ENCODE data around the gene ADSS1.

ADSS1 gene

GRCh38 chr14:104792945-104793702 lies 69.1 kb downstream of the ADSS1 start:
- no peak for TF ChIP-seq TCF12 (IDR thresholded peaks at IDR 0.05; ENCODE audit: low read depth)
- TF ChIP-seq EGR1 (IDR thresholded peaks at IDR 0.05), result no peak
- TF ChIP-seq TEAD4 (IDR thresholded peaks at IDR 0.05), result no peak
- TF ChIP-seq FOXM1 (IDR thresholded peaks at IDR 0.05; ENCODE audit: borderline replicate concordance, low read depth), result no peak
- TF ChIP-seq RAD21 (IDR thresholded peaks at IDR 0.05; ENCODE audit: low read depth), result no peak
- TF ChIP-seq NFIC (IDR thresholded peaks at IDR 0.05), result no peak
- no peak for TF ChIP-seq TAF1 (IDR thresholded peaks at IDR 0.05; ENCODE audit: low read depth)
- TF ChIP-seq YY1 (IDR thresholded peaks at IDR 0.05; ENCODE audit: low read depth), result no peak
- no peak for TF ChIP-seq REST (IDR thresholded peaks at IDR 0.05; ENCODE audit: low read depth)

- TF ChIP-seq RAD21 (IDR thresholded peaks at IDR 0.05; ENCODE audit: low read depth), result no peak
- no peak for TF ChIP-seq CREB1 (IDR thresholded peaks at IDR 0.05; ENCODE audit: low read depth)
- no peak for TF ChIP-seq YY1 (IDR thresholded peaks at IDR 0.05; ENCODE audit: low read depth)
- TF ChIP-seq TCF12 (IDR thresholded peaks at IDR 0.05; ENCODE audit: low read depth), result no peak
- no peak for TF ChIP-seq ZBTB7A (IDR thresholded peaks at IDR 0.05; ENCODE audit: low read depth)
- no peak for TF ChIP-seq FOXM1 (IDR thresholded peaks at IDR 0.05; ENCODE audit: borderline replicate concordance, low read depth)
- no peak for TF ChIP-seq NFIC (IDR thresholded peaks at IDR 0.05)
- TF ChIP-seq EGR1 (IDR thresholded peaks at IDR 0.05), result no peak
- TF ChIP-seq TEAD4 (IDR thresholded peaks at IDR 0.05), result no peak
- TF ChIP-seq USF1 (IDR thresholded peaks at IDR 0.05), result no peak
- no peak for TF ChIP-seq EP300 (IDR thresholded peaks at IDR 0.05; ENCODE audit: borderline replicate concordance)
- TF ChIP-seq TAF1 (IDR thresholded peaks at IDR 0.05; ENCODE audit: low read depth), result no peak
- no peak for TF ChIP-seq REST (IDR thresholded peaks at IDR 0.05; ENCODE audit: low read depth)
These were observed 69.6 kb downstream of the ADSS1 start for GRCh38 chr14:104793703-104793959.

GRCh38 chr14:104794099-104794498 lies 70.1 kb downstream of the ADSS1 start:
- TF ChIP-seq RAD21 (IDR thresholded peaks at IDR 0.05; ENCODE audit: low read depth) (no peak), TCF12 (IDR thresholded peaks at IDR 0.05; ENCODE audit: low read depth) (no peak), TAF1 (IDR thresholded peaks at IDR 0.05; ENCODE audit: low read depth) (no peak), REST (IDR thresholded peaks at IDR 0.05; ENCODE audit: low read depth) (no peak), MAX (IDR thresholded peaks at IDR 0.05) (no peak), TEAD4 (IDR thresholded peaks at IDR 0.05) (no peak), YY1 (IDR thresholded peaks at IDR 0.05; ENCODE audit: low read depth) (no peak), EGR1 (IDR thresholded peaks at IDR 0.05) (no peak), FOXM1 (IDR thresholded peaks at IDR 0.05; ENCODE audit: borderline replicate concordance, low read depth) (no peak), ZBTB7A (IDR thresholded peaks at IDR 0.05; ENCODE audit: low read depth) (no peak), CEBPB (IDR thresholded peaks at IDR 0.05) (no peak), CREB1 (IDR thresholded peaks at IDR 0.05; ENCODE audit: low read depth) (no peak), EP300 (IDR thresholded peaks at IDR 0.05; ENCODE audit: borderline replicate concordance) (no peak), NFIC (IDR thresholded peaks at IDR 0.05) (no peak), USF1 (IDR thresholded peaks at IDR 0.05) (no peak)

- TF ChIP-seq YY1 (IDR thresholded peaks at IDR 0.05; ENCODE audit: low read depth), result no peak
- TF ChIP-seq EP300 (IDR thresholded peaks at IDR 0.05; ENCODE audit: borderline replicate concordance), result no peak
- no peak for TF ChIP-seq FOXM1 (IDR thresholded peaks at IDR 0.05; ENCODE audit: borderline replicate concordance, low read depth)
- no peak for TF ChIP-seq RAD21 (IDR thresholded peaks at IDR 0.05; ENCODE audit: low read depth)
- no peak for TF ChIP-seq EGR1 (IDR thresholded peaks at IDR 0.05)
- no peak for TF ChIP-seq NFIC (IDR thresholded peaks at IDR 0.05)
- no peak; the same call in 1 of the 2 replicates for TF ChIP-seq ZBTB7A (IDR thresholded peaks at IDR 0.05; ENCODE audit: low read depth)
- no peak for TF ChIP-seq REST (IDR thresholded peaks at IDR 0.05; ENCODE audit: low read depth)
- TF ChIP-seq CEBPB (IDR thresholded peaks at IDR 0.05), result no peak
- no peak for TF ChIP-seq TCF12 (IDR thresholded peaks at IDR 0.05; ENCODE audit: low read depth)
- no peak for TF ChIP-seq TEAD4 (IDR thresholded peaks at IDR 0.05)
- no peak for TF ChIP-seq MAX (IDR thresholded peaks at IDR 0.05)
- no peak for TF ChIP-seq TAF1 (IDR thresholded peaks at IDR 0.05; ENCODE audit: low read depth)
These were observed 70.6 kb downstream of the ADSS1 start for GRCh38 chr14:104794631-104794992.
